Measurements from ENCODE around the gene ADAM11.
A peak's percentile ranks its signal among the peaks of the same experiment; 100 is the strongest.
"Not testable (repeated sequence)": the region's sequence is repeated elsewhere in the genome, so short reads cannot be mapped to it uniquely, and the experiment has no call there.

Gene ADAM11

GRCh38 chr17:44758414-44759085 is at the start of gene ADAM11:
Gene ADAM11, plus strand, starts transcription at chr17:44758988. Its CDS starts 212 bp downstream, at chr17:44759200.
- in situ Hi-C loops (cut with HindIII; ENCODE audit: low sequenced_read_pairs): no loop called here
- H3K4me3 ChIP-seq (ENCODE audit: low read depth, low read length): peak within 1 kb of the TSS; percentile 36
- no peak for TF ChIP-seq CTCF (IDR thresholded peaks at IDR 0.05; ENCODE audit: low read depth, low read length, missing control alignments)
- no peak for DNase-seq (ENCODE audit: low read depth)

- no peak overlapping the region for H3K4me3 ChIP-seq (ENCODE audit: low read depth, low read length)
- no peak for TF ChIP-seq CTCF (IDR thresholded peaks at IDR 0.05; ENCODE audit: low read depth, low read length, missing control alignments)
- no peak for DNase-seq (ENCODE audit: low read depth)
- in situ Hi-C loops (cut with HindIII; ENCODE audit: low sequenced_read_pairs): no loop called here
These were observed 39.3 kb upstream of the ADAM11 start for GRCh38 chr17:44719444-44719843.

DNA sequence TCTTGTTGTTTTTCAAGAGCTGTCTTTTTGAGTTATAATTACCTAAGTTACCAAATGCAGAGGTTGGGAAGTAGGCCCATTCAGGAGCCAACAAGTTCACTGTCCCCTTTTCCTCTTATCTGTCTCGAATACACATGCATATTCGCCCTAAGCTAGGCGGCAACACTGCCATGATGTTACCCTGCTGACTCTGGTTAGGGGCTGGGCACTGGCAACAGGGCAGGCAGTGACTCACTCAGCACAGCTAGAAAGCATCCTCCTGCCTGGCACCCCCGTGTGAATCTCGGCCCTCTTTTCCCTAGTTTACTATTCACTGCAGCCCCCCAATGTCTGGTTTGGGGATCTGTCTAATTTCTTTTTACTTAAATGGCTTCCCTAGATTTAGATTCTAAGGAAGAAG is 36.5 kb upstream of the ADAM11 start:
- no peak for TF ChIP-seq CTCF (IDR thresholded peaks at IDR 0.05; ENCODE audit: low read depth, low read length, missing control alignments)
- DNase-seq (ENCODE audit: low read depth): no peak
- in situ Hi-C loops (cut with HindIII; ENCODE audit: low sequenced_read_pairs): no loop called here
- H3K4me3 ChIP-seq (ENCODE audit: low read depth, low read length): no peak overlapping the region

- DNase-seq (ENCODE audit: low read depth); H3K4me3 ChIP-seq (ENCODE audit: low read depth, low read length); in situ Hi-C loops (cut with HindIII; ENCODE audit: low sequenced_read_pairs): not testable (repeated sequence)
These were observed 32.7 kb upstream of the ADAM11 start for GRCh38 chr17:44726121-44726520.

DNA sequence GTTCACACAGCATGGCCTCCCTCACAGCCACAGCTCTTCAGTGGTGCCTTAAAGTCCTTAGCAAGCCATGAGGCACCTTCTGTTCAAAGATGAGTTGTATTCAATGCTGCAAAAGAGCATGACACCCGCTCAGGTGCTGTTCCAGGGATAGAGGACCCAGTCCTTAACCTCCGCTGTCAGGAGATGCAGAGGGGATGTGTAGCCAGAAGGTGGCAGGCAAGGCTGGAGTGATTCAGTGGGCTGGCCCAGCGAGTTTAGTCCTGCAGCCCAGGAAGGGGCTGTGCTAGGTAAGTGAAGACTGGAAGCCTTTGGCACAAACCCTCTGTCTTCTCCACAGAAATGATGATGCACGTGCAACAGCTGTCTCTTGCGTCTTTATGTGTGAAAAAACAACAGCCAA is 25.0 kb upstream of the ADAM11 start:
- no peak for DNase-seq (ENCODE audit: low read depth)
- in situ Hi-C loops (cut with HindIII; ENCODE audit: low sequenced_read_pairs): no loop called here
- peak; percentile 61 for TF ChIP-seq CTCF (IDR thresholded peaks at IDR 0.05; ENCODE audit: low read depth, low read length, missing control alignments)
- H3K4me3 ChIP-seq (ENCODE audit: low read depth, low read length): no peak overlapping the region

GRCh38 chr17:44734272-44734671 is 24.5 kb upstream of the ADAM11 start:
- no peak for DNase-seq (ENCODE audit: low read depth)
- in situ Hi-C loops (cut with HindIII; ENCODE audit: low sequenced_read_pairs): no loop called here
- no peak for TF ChIP-seq CTCF (IDR thresholded peaks at IDR 0.05; ENCODE audit: low read depth, low read length, missing control alignments)
- H3K4me3 ChIP-seq (ENCODE audit: low read depth, low read length): no peak overlapping the region

DNA sequence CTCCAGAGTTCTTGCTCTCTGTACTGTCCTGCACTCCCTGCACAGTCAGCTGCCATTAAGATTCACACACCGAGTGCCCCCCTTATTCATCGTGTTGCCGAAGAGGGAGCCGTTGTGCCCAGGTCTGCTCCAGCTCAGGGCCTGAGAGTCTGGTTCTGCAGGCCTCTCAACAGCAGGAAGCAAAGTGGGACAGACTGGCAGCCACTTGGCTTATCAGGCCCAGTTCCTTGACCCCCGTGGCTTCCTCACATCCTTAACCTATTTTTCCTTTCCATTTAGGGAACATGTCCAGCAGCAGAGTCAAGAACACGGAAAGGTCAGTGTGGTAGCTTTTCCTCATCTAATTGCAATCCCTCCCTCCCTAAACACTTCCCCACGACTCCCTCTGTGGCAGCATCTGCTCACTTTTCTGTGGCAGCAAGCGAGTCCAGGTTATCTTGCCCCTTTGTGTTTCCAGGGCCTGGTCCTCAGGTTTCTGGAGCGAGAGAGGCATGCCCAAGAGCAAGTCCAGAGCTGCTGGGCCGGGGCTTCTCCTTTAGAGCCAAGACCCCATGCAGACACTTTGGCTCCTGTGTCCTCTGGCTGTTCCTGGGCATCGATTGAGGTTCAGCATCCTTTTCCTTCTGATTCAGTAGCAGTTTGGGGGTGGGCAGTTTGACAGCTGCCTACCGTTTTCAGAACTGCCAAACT is 22.1 kb upstream of the ADAM11 start:
- in situ Hi-C loops (cut with HindIII; ENCODE audit: low sequenced_read_pairs): no loop called here
- no peak for TF ChIP-seq CTCF (IDR thresholded peaks at IDR 0.05; ENCODE audit: low read depth, low read length, missing control alignments)
- no peak for DNase-seq (ENCODE audit: low read depth)
- no peak overlapping the region for H3K4me3 ChIP-seq (ENCODE audit: low read depth, low read length)
